ENCODE results near the gene FAM181A.

FAM181A gene

DNA sequence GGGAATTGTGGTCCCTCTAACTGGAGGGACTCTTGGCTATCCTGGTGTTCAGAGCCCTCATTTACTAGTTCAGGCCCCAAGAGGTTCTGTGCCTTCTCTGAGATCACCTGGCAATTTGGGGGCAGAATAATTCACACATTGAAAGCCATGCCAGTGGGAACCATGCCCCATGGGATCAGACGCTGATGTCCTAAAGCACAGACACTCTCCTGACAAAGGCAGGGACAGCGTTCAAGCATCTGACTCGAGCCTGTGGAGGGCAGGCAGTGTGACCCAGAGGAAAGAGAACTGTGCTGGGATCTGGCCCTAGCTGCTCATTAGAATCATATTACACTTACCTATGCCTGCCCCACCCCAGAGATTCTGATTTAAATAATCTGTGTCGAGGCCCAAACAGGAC, 51.6 kb downstream of the FAM181A start:
- no peak for DNase-seq (ENCODE audit: low read depth)
